SK-N-MC (cell line): Measurements from ENCODE around the gene CXCR2.

Experiments used
- DNase-seq: peaks from one replicate; pipeline ENCODE4 v3.0.0-alpha.2; 2011; ENCODE audit warnings: low read depth, low spot score
- H3K27ac ChIP-seq: fragments of 200-600 bp; sonication (generic); 2 replicates; pipeline ENCODE4 v1.5.1; 2016; ENCODE audit warnings: mixed run types
- H3K36me3 ChIP-seq: fragments of 200-600 bp; sonication (generic); 2 replicates; pipeline ENCODE4 v1.6.1; 2017; ENCODE audit warnings: antibody characterized with exemption, low read length, mixed read lengths; ENCODE audit not compliant: insufficient read depth
- H3K4me3 ChIP-seq: fragments of 200-600 bp; sonication (generic); 2 replicates; pipeline ENCODE4 v1.5.1; 2016
- H3K9ac ChIP-seq: fragments of 200-600 bp; sonication (generic); 2 replicates; pipeline ENCODE4 v1.8.0; 2017; ENCODE audit warnings: mixed run types, mixed read lengths; ENCODE audit not compliant: insufficient read length
- H3K9me3 ChIP-seq: fragments of 200-600 bp; sonication (generic); 2 replicates; pipeline ENCODE4 v1.6.1; 2017; ENCODE audit warnings: low read depth, mild to moderate bottlenecking, antibody characterized with exemption, low read length, moderate library complexity, mixed read lengths
- EZH2 ChIP-seq: fragments of 200-600 bp; sonication (generic); IDR thresholded peaks from one replicate; pipeline ENCODE4 v1.6.1; 2017; ENCODE audit warnings: antibody characterized with exemption
- FOXP2 ChIP-seq: optimal IDR thresholded peaks from 2 replicates; pipeline ENCODE3; 2011; ENCODE audit warnings: mild to moderate bottlenecking, moderate library complexity; ENCODE audit not compliant: insufficient read depth; ENCODE audit errors: extremely low read length, control extremely low read depth
- POLR2AphosphoS5 ChIP-seq: IDR thresholded peaks from 2 replicates; pipeline ENCODE4 v1.6.1; 2012; ENCODE audit warnings: mild to moderate bottlenecking, low read depth, low read length, borderline replicate concordance

The CXCR2 gene

GRCh38 chr2:218146056-218146455 lies 20.2 kb downstream of the CXCR2 start:
- no peak overlapping the region for H3K27ac ChIP-seq
- TF ChIP-seq FOXP2: no peak
- TF ChIP-seq POLR2AphosphoS5: no peak
- TF ChIP-seq EZH2: no peak
- H3K36me3 ChIP-seq: no peaks in the 10 kb centered on the region
- H3K4me3 ChIP-seq: no peak overlapping the region
- no peak overlapping the region for H3K9ac ChIP-seq
- no peak for DNase-seq
- no peaks in the 10 kb centered on the region for H3K9me3 ChIP-seq

DNA sequence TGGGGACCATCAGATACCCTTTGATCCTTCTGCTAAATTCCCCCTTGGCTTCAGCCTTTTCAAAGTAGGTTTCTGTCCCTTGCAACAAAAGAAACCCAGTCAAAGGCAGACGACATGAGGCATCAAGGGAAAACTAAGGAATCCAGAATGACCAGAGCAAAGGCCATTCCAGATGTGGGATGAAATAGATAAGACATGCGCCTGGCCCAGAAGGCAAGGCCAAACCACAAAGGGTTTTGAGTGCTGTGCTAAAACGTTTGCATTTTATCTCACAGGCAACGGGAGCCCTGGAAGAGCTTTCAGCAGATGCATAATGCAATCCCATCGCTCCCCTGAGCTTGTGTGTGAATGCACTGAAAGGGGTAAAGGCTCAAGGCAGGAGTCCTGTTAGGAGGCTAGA lies 23.3 kb downstream of the CXCR2 start:
- no peaks in the 10 kb centered on the region for H3K9me3 ChIP-seq
- TF ChIP-seq EZH2: no peak
- TF ChIP-seq POLR2AphosphoS5: no peak
- TF ChIP-seq FOXP2: no peak
- no peak for DNase-seq
- H3K9ac ChIP-seq: no peak overlapping the region
- H3K27ac ChIP-seq: no peak overlapping the region
- no peak overlapping the region for H3K4me3 ChIP-seq
- H3K36me3 ChIP-seq: no peaks in the 10 kb centered on the region

- TF ChIP-seq EZH2: no peak
- no peak for TF ChIP-seq POLR2AphosphoS5
- no peak for TF ChIP-seq FOXP2
- Histone ChIP-seq H3K4me3 (no peak overlapping the region), H3K9ac (no peak overlapping the region), H3K27ac (no peak overlapping the region), H3K36me3 (no peaks in the 10 kb centered on the region), H3K9me3 (no peaks in the 10 kb centered on the region)
- no peak for DNase-seq
These were observed 24.1 kb downstream of the CXCR2 start for GRCh38 chr2:218149848-218150440.

- TF ChIP-seq FOXP2 (no peak), EZH2 (no peak), POLR2AphosphoS5 (no peak)
- H3K4me3 ChIP-seq: no peak overlapping the region
- no peaks in the 10 kb centered on the region for H3K9me3 ChIP-seq
- no peak overlapping the region for H3K9ac ChIP-seq
- no peak overlapping the region for H3K27ac ChIP-seq
- H3K36me3 ChIP-seq: no peaks in the 10 kb centered on the region
- DNase-seq: no peak
These were observed 26.3 kb downstream of the CXCR2 start for GRCh38 chr2:218152172-218152571.

DNA sequence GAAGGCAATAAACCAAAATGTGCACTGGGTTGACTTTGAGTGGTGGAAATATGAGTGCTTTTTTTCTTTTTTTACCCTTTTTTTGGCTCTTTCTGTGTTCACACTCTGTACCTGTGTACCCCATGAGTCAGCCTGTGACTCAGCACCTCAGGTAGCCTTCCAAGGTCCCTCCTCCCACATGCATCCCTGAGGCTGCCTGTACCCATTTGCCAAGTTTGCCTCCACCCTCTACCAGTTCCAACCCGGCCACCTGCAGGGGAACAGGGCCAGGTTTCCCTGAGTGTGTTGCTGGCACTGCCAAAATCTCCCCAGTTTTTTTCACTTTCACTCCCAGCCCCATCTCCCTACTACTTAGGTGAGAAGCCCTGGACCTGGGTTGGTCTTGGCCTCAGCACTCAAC lies 26.9 kb downstream of the CXCR2 start:
- TF ChIP-seq POLR2AphosphoS5: no peak
- TF ChIP-seq FOXP2: no peak
- no peak for TF ChIP-seq EZH2
- Histone ChIP-seq H3K9me3 (no peaks in the 10 kb centered on the region), H3K27ac (no peak overlapping the region), H3K4me3 (no peak overlapping the region), H3K9ac (no peak overlapping the region), H3K36me3 (no peaks in the 10 kb centered on the region)
- no peak for DNase-seq

DNA sequence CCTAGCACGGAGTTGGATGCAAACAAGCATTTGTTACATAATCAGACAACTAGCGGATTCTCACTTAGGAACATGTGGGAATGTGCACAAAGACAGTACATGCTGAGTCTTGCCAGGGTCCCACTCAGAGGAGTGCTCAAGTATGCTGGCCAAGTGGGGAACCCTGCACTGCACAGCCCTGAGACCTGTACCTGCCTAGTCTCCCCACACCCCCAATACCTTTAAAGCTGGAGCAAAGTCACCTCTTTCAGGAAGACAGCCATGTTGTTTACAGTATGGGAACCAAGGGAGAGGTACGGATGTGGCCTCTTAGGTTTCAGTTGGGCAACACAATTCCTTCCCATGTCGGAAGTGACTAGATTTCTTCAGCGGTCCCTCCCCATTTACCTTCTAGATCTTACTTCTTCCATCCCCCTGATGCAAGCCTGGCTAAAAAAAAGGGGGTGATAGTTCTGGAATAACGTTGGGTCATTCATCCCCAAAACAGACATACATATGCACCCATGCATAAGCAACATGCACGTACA lies 30.2 kb downstream of the CXCR2 start:
- Histone ChIP-seq H3K36me3 (no peaks in the 10 kb centered on the region), H3K27ac (no peak overlapping the region), H3K4me3 (no peak overlapping the region), H3K9me3 (no peaks in the 10 kb centered on the region), H3K9ac (no peak overlapping the region)
- no peak for TF ChIP-seq EZH2
- TF ChIP-seq FOXP2: no peak
- no peak for TF ChIP-seq POLR2AphosphoS5
- no peak for DNase-seq

DNA sequence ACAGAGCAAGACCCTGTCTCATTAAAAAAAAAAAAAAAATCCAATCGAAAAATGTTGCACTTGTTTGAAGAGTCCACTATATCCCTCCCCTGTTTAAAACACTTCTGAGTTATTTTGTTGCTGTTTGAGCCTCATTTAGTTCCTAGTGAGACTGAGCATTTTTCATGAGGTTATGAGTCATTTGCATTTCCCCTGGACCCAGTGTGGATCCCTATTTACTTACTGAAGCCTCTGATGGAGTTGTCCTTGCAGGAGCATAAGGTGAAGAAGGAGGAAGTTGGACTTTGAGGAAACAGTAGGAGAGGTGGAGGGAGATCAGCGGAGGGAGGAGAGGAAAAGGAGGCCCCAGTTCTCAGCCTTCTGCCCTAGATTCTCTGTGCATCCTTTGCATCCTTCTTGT lies 35.8 kb downstream of the CXCR2 start:
- TF ChIP-seq EZH2 (no peak), FOXP2 (no peak), POLR2AphosphoS5 (no peak)

DNA sequence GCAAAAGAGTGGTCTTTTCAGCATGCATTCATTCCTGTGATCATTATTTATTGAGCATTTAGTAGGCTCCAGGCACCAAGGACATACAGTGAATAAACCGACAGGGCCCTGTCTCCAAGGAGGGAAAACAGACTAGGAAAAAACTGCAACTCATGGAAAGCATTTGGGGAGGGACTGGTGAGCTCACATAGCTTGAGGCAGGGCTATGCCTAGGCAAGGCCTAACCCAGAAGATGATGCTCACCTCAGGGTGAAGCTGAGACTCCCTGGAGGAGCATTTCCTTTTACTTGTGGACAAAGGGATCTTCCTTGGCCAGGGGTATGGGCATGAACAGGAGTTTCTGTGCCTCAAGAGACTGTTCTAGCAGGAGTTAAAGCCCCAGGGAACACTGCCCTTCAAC lies 37.0 kb downstream of the CXCR2 start:
- no peak overlapping the region for H3K27ac ChIP-seq
- no peak for DNase-seq
- H3K36me3 ChIP-seq: no peaks in the 10 kb centered on the region
- no peaks in the 10 kb centered on the region for H3K9me3 ChIP-seq
- no peak overlapping the region for H3K9ac ChIP-seq
- TF ChIP-seq FOXP2: no peak
- no peak for TF ChIP-seq EZH2
- no peak for TF ChIP-seq POLR2AphosphoS5
- no peak overlapping the region for H3K4me3 ChIP-seq

More for the DNA sequence above, 35.8 kb downstream of the CXCR2 start:
- Histone ChIP-seq H3K9ac (no peak overlapping the region), H3K36me3 (no peaks in the 10 kb centered on the region), H3K27ac (no peak overlapping the region), H3K9me3 (no peaks in the 10 kb centered on the region), H3K4me3 (no peak overlapping the region)
- DNase-seq: no peak

DNA sequence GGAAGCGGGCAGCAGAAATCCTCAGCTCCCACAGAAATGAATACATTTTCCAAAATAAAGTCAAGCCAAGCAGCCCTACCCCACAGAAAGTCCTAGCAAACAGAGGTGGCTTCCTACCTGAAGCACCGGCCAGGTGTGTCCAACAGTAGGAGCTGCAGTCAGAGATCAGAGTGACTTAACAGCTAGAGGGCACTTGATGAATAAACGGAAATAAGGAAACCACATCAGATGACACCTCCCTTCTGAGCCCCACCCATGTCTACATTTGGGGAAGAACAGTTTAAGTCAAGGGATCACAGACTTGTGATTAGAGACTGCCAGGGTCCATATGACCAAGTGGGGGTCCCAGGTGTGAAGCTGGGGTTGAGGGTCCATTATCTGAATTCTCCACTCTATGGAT lies 41.0 kb downstream of the CXCR2 start, which contains the start of gene CXCR1:
CXCR1 (minus strand) TSS at position 172 of the 400 bp plus-strand sequence. CDS start 1,751 bp downstream, outside the sequence.
- Histone ChIP-seq H3K4me3 (no peak within 1 kb of the TSS), H3K27ac (no peak within 1 kb of the TSS), H3K9me3 (no peaks in the 10 kb centered on the region), H3K36me3 (no peaks in the 10 kb centered on the region), H3K9ac (no peak within 1 kb of the TSS)
- no peak for TF ChIP-seq EZH2
- DNase-seq: no peak
